H9 (cell line): ENCODE measurements around the gene SLIT1. TPM values are rescaled to one million over a fixed set of nuclear protein-coding genes. Genes with fewer than 3 reads are reported as not detected.

ENCODE experiments used
- DNase-seq: peaks from one replicate; pipeline ENCODE4 v3.0.0-alpha.2; 2017
- H2AFZ ChIP-seq: one replicate; pipeline ENCODE4 v1.6.1; 2013; ENCODE audit warnings: mild to moderate bottlenecking, low read length, control low read depth, moderate library complexity
- H2AK5ac ChIP-seq: 2 replicates; pipeline ENCODE4 v1.6.1; 2013; ENCODE audit warnings: low read length, control low read depth, mixed read lengths; ENCODE audit not compliant: insufficient read length
- H2BK120ac ChIP-seq: one replicate; pipeline ENCODE4 v1.6.1; 2013; ENCODE audit warnings: low read depth, mild to moderate bottlenecking, low read length, control low read depth, inconsistent platforms; ENCODE audit not compliant: poor library complexity, severe bottlenecking
- H2BK12ac ChIP-seq: 2 replicates; pipeline ENCODE4 v1.6.1; 2013; ENCODE audit warnings: low read length, control low read depth, mixed read lengths, low read depth; ENCODE audit not compliant: insufficient read length
- H2BK15ac ChIP-seq: 2 replicates; pipeline ENCODE4 v1.6.1; 2013; ENCODE audit warnings: low read depth, low read length, control low read depth
- H2BK20ac ChIP-seq: one replicate; pipeline ENCODE4 v1.6.1; 2013; ENCODE audit warnings: low read depth, mild to moderate bottlenecking, low read length, control low read depth, inconsistent platforms; ENCODE audit not compliant: poor library complexity, severe bottlenecking
- H2BK5ac ChIP-seq: 2 replicates; pipeline ENCODE4 v1.6.1; 2013; ENCODE audit warnings: low read length, control low read depth, mixed read lengths; ENCODE audit not compliant: insufficient read length
- H3K14ac ChIP-seq: 2 replicates; pipeline ENCODE4 v1.6.1; 2013; ENCODE audit warnings: low read length, control low read depth; ENCODE audit not compliant: insufficient read depth
- H3K18ac ChIP-seq: 2 replicates; pipeline ENCODE4 v1.6.1; 2013; ENCODE audit warnings: low read depth, mild to moderate bottlenecking, mixed read lengths, low read length, control low read depth; ENCODE audit not compliant: insufficient read length
- H3K23ac ChIP-seq: 2 replicates; pipeline ENCODE4 v1.6.1; 2013; ENCODE audit warnings: low read length, control low read depth, mixed read lengths, low read depth; ENCODE audit not compliant: insufficient read length
- H3K23me2 ChIP-seq: 2 replicates; pipeline ENCODE4 v1.6.1; 2013; ENCODE audit warnings: low read depth, mild to moderate bottlenecking, mixed read lengths, low read length, control low read depth; ENCODE audit not compliant: insufficient read length, poor library complexity, severe bottlenecking
- H3K27ac ChIP-seq: 2 replicates; pipeline ENCODE4 v1.5.1; 2013; ENCODE audit warnings: low read length, control low read depth, mixed read lengths, low read depth; ENCODE audit not compliant: insufficient read length
- H3K27me3 ChIP-seq: 2 replicates; pipeline ENCODE4 v1.6.1; 2013; ENCODE audit warnings: low read length, control low read depth, inconsistent platforms; ENCODE audit not compliant: insufficient read depth
- H3K4ac ChIP-seq: 2 replicates; pipeline ENCODE4 v1.6.1; 2013; ENCODE audit warnings: low read depth, mild to moderate bottlenecking, control low read depth, inconsistent platforms, low read length, moderate library complexity
- H3K4me1 ChIP-seq: 2 replicates; pipeline ENCODE4 v1.6.1; 2013; ENCODE audit warnings: low read length, control low read depth, inconsistent platforms; ENCODE audit not compliant: insufficient read depth
- H3K4me2 ChIP-seq: 2 replicates; pipeline ENCODE4 v1.6.1; 2013; ENCODE audit warnings: low read length, control low read depth, mixed read lengths; ENCODE audit not compliant: insufficient read length, insufficient read depth
- H3K56ac ChIP-seq: 2 replicates; pipeline ENCODE4 v1.6.1; 2013; ENCODE audit warnings: low read depth, mild to moderate bottlenecking, mixed read lengths, low read length, control low read depth; ENCODE audit not compliant: insufficient read length
- H3K79me1 ChIP-seq: 2 replicates; pipeline ENCODE4 v1.6.1; 2013; ENCODE audit warnings: low read depth, mild to moderate bottlenecking, moderate library complexity, low read length, control low read depth, inconsistent platforms; ENCODE audit not compliant: insufficient read depth, poor library complexity, severe bottlenecking
- H3K79me2 ChIP-seq: 2 replicates; pipeline ENCODE4 v1.6.1; 2013; ENCODE audit warnings: low read length, control low read depth, inconsistent platforms; ENCODE audit not compliant: insufficient read depth
- H3K9ac ChIP-seq: 2 replicates; pipeline ENCODE4 v1.6.1; 2013; ENCODE audit warnings: low read length, control low read depth, mixed read lengths; ENCODE audit not compliant: insufficient read length; ENCODE audit errors: extremely low read depth
- H3K9me3 ChIP-seq: one replicate; pipeline ENCODE4 v1.6.1; 2013; ENCODE audit warnings: low read depth, low read length, inconsistent platforms; ENCODE audit not compliant: control insufficient read depth
- H3T11ph ChIP-seq: one replicate; pipeline ENCODE4 v1.6.1; 2013; ENCODE audit warnings: mild to moderate bottlenecking, low read length, control low read depth, inconsistent platforms
- H4K20me1 ChIP-seq: one replicate; pipeline ENCODE4 v1.6.1; 2013; ENCODE audit not compliant: control insufficient read depth, insufficient read length, insufficient read depth
- H4K5ac ChIP-seq: 2 replicates; pipeline ENCODE4 v1.6.1; 2013; ENCODE audit warnings: low read depth, mild to moderate bottlenecking, mixed read lengths, low read length, control low read depth; ENCODE audit not compliant: insufficient read length
- H4K8ac ChIP-seq: replicated peaks from 2 replicates; pipeline ENCODE4 v1.6.1; 2013; ENCODE audit warnings: low read length, control low read depth, mixed read lengths, low read depth; ENCODE audit not compliant: insufficient read length
- H4K91ac ChIP-seq: 2 replicates; pipeline ENCODE4 v1.6.1; 2013; ENCODE audit warnings: low read depth, mild to moderate bottlenecking, moderate library complexity, mixed read lengths, low read length, control low read depth; ENCODE audit not compliant: insufficient read length
- H3K27ac Mint-ChIP-seq, 3 experiments: 2 replicates in 2 of 3; 3 replicates in 1 of 3; pipeline ENCODE4 v1.8.0; 2020 to 2021; ENCODE audit warnings: mixed read lengths in 3 of 3, mild to moderate bottlenecking in 1 of 3, moderate library complexity in 1 of 3
- H3K27me3 Mint-ChIP-seq: 2 replicates; pipeline ENCODE4 v1.8.0; 2021; ENCODE audit warnings: low read depth, mild to moderate bottlenecking, moderate library complexity, mixed read lengths
- H3K36me3 Mint-ChIP-seq, 3 experiments: 2 replicates in 2 of 3; 3 replicates in 1 of 3; pipeline ENCODE4 v1.8.0; 2020 to 2021; ENCODE audit warnings: low read depth in 3 of 3, mixed read lengths in 3 of 3; ENCODE audit not compliant: insufficient read depth in 1 of 3
- H3K4me1 Mint-ChIP-seq, 2 experiments: 2 replicates each; pipeline ENCODE4 v1.8.0; 2020; ENCODE audit warnings: mixed read lengths in 2 of 2
- H3K4me3 Mint-ChIP-seq, 2 experiments: 2 replicates in 1 of 2; 3 replicates in 1 of 2; pipeline ENCODE4 v1.8.0; 2020 to 2021; ENCODE audit warnings: mild to moderate bottlenecking in 2 of 2, mixed read lengths in 2 of 2, moderate library complexity in 1 of 2
- H3K9me3 Mint-ChIP-seq, 2 experiments: 2 replicates in 1 of 2; 3 replicates in 1 of 2; pipeline ENCODE4 v1.8.0; 2020; ENCODE audit warnings: mild to moderate bottlenecking in 2 of 2, mixed read lengths in 2 of 2, moderate library complexity in 1 of 2
- WGBS: extraction: QIAGEN DNeasy Blood & Tissue Kit; methylation state at CpG from one replicate; pipeline ENCODE4 v1.1.7; 2013; ENCODE audit warnings: missing lambda C conversion rate, low lambda C conversion rate, mixed read lengths; ENCODE audit not compliant: insufficient read length; ENCODE audit errors: extremely low coverage; 5-methylcytosine and 5-hydroxymethylcytosine counted together
- total RNA-seq: library from RNA; stranded (reverse); gene quantifications from 2 replicates; pipeline ENCODE4 v1.2.1, GENCODE V29; 2021
- TF ChIP-seq, protein P1 (sequence below): fragments of 200-600 bp; sonication (generic); conservative IDR thresholded peaks from 3 replicates; pipeline ENCODE4 v1.8.0; 2021; ENCODE audit warnings: antibody characterized with exemption, mild to moderate bottlenecking

SLIT1 gene
- total RNA-seq, 1 experiment from 2014 or later, result 0.57 TPM

DNA sequence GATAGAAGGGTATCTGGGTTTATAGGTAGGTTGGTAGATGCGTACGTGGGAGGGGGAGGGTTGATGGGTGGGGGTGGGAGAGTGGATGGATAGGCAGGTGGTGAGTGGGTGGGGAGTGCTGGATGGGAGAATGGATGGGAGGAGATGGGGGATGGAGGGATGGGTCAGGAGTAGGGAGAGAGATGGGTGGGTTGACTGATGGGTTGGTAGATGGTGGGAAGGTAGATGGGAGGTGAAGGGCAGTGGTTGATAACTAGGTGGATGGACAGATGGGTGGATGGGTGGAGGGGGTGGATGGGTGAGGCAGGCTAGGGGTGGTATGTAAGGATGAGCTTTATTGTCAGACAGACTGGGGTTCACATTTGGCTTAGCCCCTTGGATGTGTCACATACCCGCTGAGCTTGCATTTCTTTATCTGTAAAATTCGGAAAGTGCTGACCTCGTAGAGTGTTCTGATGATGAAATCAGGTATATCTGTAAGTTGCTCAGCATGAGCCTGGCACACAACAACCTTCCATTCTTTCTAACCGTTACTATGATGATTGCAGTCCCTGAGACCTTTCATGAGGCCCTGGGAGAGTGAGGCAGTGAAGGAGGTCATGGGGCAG lies 34.3 kb downstream of the SLIT1 start:
- Histone ChIP-seq H3K79me2 (no peaks in the 10 kb centered on the region), H2BK20ac (no peak overlapping the region), H3K23ac (no peak overlapping the region), H4K20me1 (no peaks in the 10 kb centered on the region), H3T11ph (no peak overlapping the region), H4K8ac (no peak overlapping the region), H2BK12ac (no peak overlapping the region), H3K4me2 (no peak overlapping the region), H3K9me3 (no peaks in the 10 kb centered on the region), H3K18ac (no peak overlapping the region), H3K4me1 (no peaks in the 10 kb centered on the region; the same call in 1 of the 2 replicates), H4K91ac (no peak overlapping the region), H2BK120ac (no peak overlapping the region), H3K14ac (no peak overlapping the region), H3K56ac (no peak overlapping the region), H4K5ac (no peak overlapping the region), H2AK5ac (no peak overlapping the region), H3K4ac (no peak overlapping the region), H3K9ac (no peak overlapping the region), H2BK15ac (no peak overlapping the region), H3K23me2 (no peaks in the 10 kb centered on the region), H2AFZ (no peak overlapping the region), H3K79me1 (no peaks in the 10 kb centered on the region), H3K27ac (no peak overlapping the region), H3K27me3 (no peaks in the 10 kb centered on the region), H2BK5ac (no peak overlapping the region)
- Mint-ChIP-seq H3K4me1 (peaks cover 16 to 20% of the 10 kb centered on the region in 2 experiments), H3K9me3 (no peaks in the 10 kb centered on the region), H3K4me3 (no peak overlapping the region), H3K27ac (no peak overlapping the region; a peak in 1 of 7 replicates), H3K36me3 (no peaks in the 10 kb centered on the region), H3K27me3 (no peaks in the 10 kb centered on the region; the same call in none of the 2 replicates)
- WGBS, result 100% methylated on average over 2 of the region's 6 CpGs
- TF ChIP-seq, protein P1, sequence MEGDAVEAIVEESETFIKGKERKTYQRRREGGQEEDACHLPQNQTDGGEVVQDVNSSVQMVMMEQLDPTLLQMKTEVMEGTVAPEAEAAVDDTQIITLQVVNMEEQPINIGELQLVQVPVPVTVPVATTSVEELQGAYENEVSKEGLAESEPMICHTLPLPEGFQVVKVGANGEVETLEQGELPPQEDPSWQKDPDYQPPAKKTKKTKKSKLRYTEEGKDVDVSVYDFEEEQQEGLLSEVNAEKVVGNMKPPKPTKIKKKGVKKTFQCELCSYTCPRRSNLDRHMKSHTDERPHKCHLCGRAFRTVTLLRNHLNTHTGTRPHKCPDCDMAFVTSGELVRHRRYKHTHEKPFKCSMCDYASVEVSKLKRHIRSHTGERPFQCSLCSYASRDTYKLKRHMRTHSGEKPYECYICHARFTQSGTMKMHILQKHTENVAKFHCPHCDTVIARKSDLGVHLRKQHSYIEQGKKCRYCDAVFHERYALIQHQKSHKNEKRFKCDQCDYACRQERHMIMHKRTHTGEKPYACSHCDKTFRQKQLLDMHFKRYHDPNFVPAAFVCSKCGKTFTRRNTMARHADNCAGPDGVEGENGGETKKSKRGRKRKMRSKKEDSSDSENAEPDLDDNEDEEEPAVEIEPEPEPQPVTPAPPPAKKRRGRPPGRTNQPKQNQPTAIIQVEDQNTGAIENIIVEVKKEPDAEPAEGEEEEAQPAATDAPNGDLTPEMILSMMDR, result no peak
- DNase-seq, result no peak
